Natural killer cell (primary cell): Measurements from ENCODE around the gene KAT5. TPM values are rescaled to one million over a fixed set of nuclear protein-coding genes. Genes with fewer than 3 reads are reported as not detected.
"Not testable (repeated sequence)": the region's sequence is repeated elsewhere in the genome, so short reads cannot be mapped to it uniquely, and the experiment has no call there.

Experiments used
- ATAC-seq, 3 donors: fragments of 150-1000 bp in 2 of 3; fragments of 200-7000 bp in 1 of 3; cut with Tn5 transposase; 1 replicate in 1 of 3; 2 replicates in 2 of 3; pipeline ENCODE4 v1.10.0; 2021; ENCODE audit warnings: mild to moderate bottlenecking in 2 of 3, moderate library complexity in 2 of 3
- DNase-seq, 2 donors: peaks; one replicate each; pipeline versions ENCODE4 v3.0.0 to v3.0.0-alpha.2; 2013 to 2021; ENCODE audit warnings: mixed read lengths in 1 of 2
- H3K27ac ChIP-seq: one replicate; pipeline ENCODE4 v1.5.1; 2013; ENCODE audit warnings: mild to moderate bottlenecking, low read length
- H3K27me3 ChIP-seq: one replicate; pipeline ENCODE4 v1.6.1; 2013; ENCODE audit warnings: low read length; ENCODE audit not compliant: control insufficient read depth, insufficient read depth
- H3K36me3 ChIP-seq: one replicate; pipeline ENCODE4 v1.6.1; 2013; ENCODE audit warnings: low read length; ENCODE audit not compliant: control insufficient read depth, insufficient read depth
- H3K4me1 ChIP-seq: one replicate; pipeline ENCODE4 v1.6.1; 2013; ENCODE audit warnings: low read length; ENCODE audit not compliant: control insufficient read depth, insufficient read depth
- H3K4me3 ChIP-seq: one replicate; pipeline ENCODE4 v1.5.1; 2013; ENCODE audit warnings: low read length
- H3K9me3 ChIP-seq: one replicate; pipeline ENCODE4 v1.6.1; 2013; ENCODE audit warnings: low read length; ENCODE audit not compliant: control insufficient read depth, insufficient read depth
- H3K27ac Mint-ChIP-seq, 2 donors: one replicate each; pipeline ENCODE4 v1.8.0; 2022; ENCODE audit warnings: mild to moderate bottlenecking in 2 of 2, mixed read lengths in 2 of 2, moderate library complexity in 1 of 2
- H3K27me3 Mint-ChIP-seq, 2 donors: one replicate each; pipeline ENCODE4 v1.8.0; 2022; ENCODE audit warnings: low read depth in 2 of 2, mixed read lengths in 2 of 2
- H3K36me3 Mint-ChIP-seq: one replicate; pipeline ENCODE4 v1.8.0; 2022; ENCODE audit warnings: mixed read lengths
- H3K4me1 Mint-ChIP-seq, 2 donors: one replicate each; pipeline ENCODE4 v1.8.0; 2022; ENCODE audit warnings: mixed read lengths in 2 of 2
- H3K4me3 Mint-ChIP-seq: one replicate; pipeline ENCODE4 v1.8.0; 2022; ENCODE audit warnings: mild to moderate bottlenecking, moderate library complexity, mixed read lengths
- H3K9me3 Mint-ChIP-seq, 2 donors: one replicate each; pipeline ENCODE4 v1.8.0; 2022; ENCODE audit warnings: mixed read lengths in 2 of 2
- WGBS: methylation state at CpG from one replicate; pipeline ENCODE4 v1.1.7; 2013; ENCODE audit warnings: missing lambda C conversion rate; ENCODE audit not compliant: insufficient coverage; 5-methylcytosine and 5-hydroxymethylcytosine counted together
- intact Hi-C: fragments of 100-400 bp; cut with micrococcal nuclease; formaldehyde crosslinking; loops from one replicate; pipeline ENCODE4 v1.14.2; 2022
- total RNA-seq, 4 donors: library from RNA; stranded (reverse); fragments of 120-200 nt in 1 of 4; gene quantifications; one replicate each; pipeline versions ENCODE4 v1.2.3 to v1.2.4, GENCODE V29; 2013 to 2022
- TF ChIP-seq, protein P1 (sequence below): fragments of 200-600 bp; IDR thresholded peaks from one replicate; pipeline ENCODE4 v1.8.0; 2022; ENCODE audit warnings: antibody characterized with exemption

Gene KAT5
- total RNA-seq, 3 donors from 2014 or later (not counting 1 experiment from before 2014, with no cell fraction given): 140 to 155 (median 146) TPM

DNA sequence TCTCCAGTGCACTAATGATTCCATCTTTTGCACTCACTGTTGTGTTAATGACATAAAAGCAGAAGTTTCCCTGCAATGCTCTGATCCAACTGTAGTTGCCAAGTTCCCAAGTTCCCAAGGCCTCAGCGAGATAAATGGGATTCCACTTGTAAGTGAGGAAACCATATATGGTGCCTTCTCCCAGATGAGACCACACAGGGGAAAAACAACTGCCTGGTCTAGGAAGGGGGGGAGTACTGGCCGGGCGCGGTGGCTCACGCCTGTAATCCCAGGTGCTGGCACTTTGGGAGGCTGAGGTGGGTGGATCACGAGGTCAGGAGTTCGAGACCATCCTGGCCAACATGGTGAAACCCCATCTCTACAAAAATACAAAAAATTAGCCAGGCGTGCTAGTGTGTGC is 26.1 kb upstream of the KAT5 start:
- Histone ChIP-seq H3K4me3 (no peak overlapping the region), H3K27ac (no peak overlapping the region), H3K36me3 (no peaks in the 10 kb centered on the region), H3K4me1 (no peaks in the 10 kb centered on the region), H3K9me3 (no peaks in the 10 kb centered on the region), H3K27me3 (no peaks in the 10 kb centered on the region)
- intact Hi-C loops: no loop called here
- Mint-ChIP-seq H3K9me3 (no peaks in the 10 kb centered on the region), H3K27me3 (no peaks in the 10 kb centered on the region), H3K27ac (no peak overlapping the region), H3K36me3 (no peaks in the 10 kb centered on the region), H3K4me3 (no peak overlapping the region), H3K4me1 (no peaks in the 10 kb centered on the region)
- TF ChIP-seq, protein P1, sequence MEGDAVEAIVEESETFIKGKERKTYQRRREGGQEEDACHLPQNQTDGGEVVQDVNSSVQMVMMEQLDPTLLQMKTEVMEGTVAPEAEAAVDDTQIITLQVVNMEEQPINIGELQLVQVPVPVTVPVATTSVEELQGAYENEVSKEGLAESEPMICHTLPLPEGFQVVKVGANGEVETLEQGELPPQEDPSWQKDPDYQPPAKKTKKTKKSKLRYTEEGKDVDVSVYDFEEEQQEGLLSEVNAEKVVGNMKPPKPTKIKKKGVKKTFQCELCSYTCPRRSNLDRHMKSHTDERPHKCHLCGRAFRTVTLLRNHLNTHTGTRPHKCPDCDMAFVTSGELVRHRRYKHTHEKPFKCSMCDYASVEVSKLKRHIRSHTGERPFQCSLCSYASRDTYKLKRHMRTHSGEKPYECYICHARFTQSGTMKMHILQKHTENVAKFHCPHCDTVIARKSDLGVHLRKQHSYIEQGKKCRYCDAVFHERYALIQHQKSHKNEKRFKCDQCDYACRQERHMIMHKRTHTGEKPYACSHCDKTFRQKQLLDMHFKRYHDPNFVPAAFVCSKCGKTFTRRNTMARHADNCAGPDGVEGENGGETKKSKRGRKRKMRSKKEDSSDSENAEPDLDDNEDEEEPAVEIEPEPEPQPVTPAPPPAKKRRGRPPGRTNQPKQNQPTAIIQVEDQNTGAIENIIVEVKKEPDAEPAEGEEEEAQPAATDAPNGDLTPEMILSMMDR: no peak
- no peak for ATAC-seq
- 94% methylated on average over 7 of the region's 8 CpGs for WGBS
- DNase-seq: no peak

DNA sequence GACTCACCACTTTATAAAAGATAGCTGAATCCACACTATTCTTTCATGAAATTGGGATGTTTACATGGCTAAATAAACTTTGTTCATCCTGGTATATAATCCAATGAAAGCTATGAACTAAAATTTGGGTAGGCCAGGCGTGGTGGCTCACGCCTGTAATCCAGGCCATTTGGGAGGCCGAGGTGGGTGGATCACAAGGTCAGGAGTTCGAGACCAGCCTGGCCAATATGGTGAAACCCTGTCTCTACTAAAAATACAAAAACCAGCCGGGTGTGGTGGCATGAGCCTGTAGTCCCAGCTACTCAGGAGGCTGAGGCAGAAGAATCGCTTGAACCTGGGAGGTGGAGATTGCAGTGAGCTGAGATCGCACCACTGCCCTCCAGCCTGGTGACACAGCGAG is 20.2 kb upstream of the KAT5 start:
- 98% methylated on average over 8 of the region's 8 CpGs for WGBS
- H3K27me3 Mint-ChIP-seq, H3K27ac Mint-ChIP-seq, DNase-seq, H3K27me3 ChIP-seq, H3K4me3 ChIP-seq, H3K36me3 ChIP-seq, ATAC-seq, H3K9me3 Mint-ChIP-seq, H3K36me3 Mint-ChIP-seq, intact Hi-C loops, H3K4me3 Mint-ChIP-seq, H3K9me3 ChIP-seq, H3K27ac ChIP-seq: not testable (repeated sequence)
- peaks cover 19% of the 10 kb centered on the region for H3K4me1 ChIP-seq
- peaks cover 17 to 22% of the 10 kb centered on the region in 2 donors for H3K4me1 Mint-ChIP-seq

DNA sequence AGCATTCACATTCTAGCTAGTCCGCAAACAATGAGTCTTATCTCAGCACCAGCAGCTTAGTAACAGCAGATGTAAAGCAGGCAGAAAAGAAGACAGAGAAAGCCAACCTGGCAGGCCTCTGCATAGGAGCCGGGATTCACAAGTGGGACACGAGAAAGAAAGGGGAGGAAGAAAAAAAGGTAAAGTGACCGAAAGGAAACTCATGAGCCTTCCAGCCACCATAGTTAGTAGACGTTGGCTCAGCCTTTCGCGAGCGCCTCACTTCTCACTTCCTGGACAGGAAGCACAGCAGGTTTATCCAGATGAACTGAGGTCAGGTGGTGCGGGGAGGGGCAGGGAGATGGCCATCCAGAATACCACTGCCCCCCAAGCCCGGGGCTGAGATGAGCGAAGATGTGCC is 19.7 kb upstream of the KAT5 start:
- no peaks in the 10 kb centered on the region for H3K36me3 ChIP-seq
- H3K9me3 ChIP-seq: no peaks in the 10 kb centered on the region
- Mint-ChIP-seq H3K27ac (no peak overlapping the region), H3K4me3 (no peak overlapping the region), H3K4me1 (peaks cover 17 to 22% of the 10 kb centered on the region in 2 donors), H3K9me3 (no peaks in the 10 kb centered on the region), H3K36me3 (no peaks in the 10 kb centered on the region), H3K27me3 (no peaks in the 10 kb centered on the region)
- TF ChIP-seq, protein P1: no peak
- 83% methylated on average over 10 of the region's 11 CpGs for WGBS
- no peak for ATAC-seq
- DNase-seq: no peak
- intact Hi-C loops: no loop called here
- no peak overlapping the region for H3K27ac ChIP-seq
- peaks cover 19% of the 10 kb centered on the region for H3K4me1 ChIP-seq
- H3K4me3 ChIP-seq: no peak overlapping the region
- H3K27me3 ChIP-seq: no peaks in the 10 kb centered on the region

DNA sequence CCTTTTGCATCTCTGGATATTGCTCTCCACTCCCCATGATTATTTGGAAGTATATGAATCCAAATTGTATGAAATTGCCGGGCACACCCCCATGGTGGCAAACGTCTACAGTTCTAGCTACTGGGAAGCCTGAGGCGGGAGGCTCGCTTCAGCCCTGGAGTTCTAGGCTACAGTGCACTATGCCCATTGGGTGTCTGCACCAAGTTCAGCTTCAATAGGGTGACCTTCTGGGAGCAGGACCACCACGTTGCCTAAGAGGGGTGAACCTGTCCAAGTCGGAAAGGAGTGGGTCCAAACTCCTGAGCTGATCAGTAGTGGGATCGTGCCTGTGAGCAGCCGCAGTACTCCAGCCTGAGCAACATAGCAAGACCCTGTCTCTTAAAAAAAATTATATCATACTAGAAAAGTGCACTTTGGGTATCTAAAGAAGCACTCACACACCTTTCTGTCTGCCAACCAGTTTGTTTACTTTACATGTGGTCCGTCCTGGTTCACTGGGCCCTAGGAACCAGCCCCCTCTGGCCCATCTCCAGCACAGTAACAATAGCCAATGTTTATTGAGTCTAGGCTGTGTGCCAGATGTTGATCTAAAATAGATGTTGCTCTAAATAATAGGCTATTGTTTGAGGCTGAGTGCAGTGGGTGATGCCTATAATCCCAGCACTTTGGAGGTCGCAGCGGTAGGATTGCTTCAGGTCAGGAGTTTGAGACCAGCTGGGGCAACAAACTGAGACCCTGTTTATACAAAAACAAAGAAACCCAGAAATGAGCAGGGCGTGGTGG is 16.4 kb upstream of the KAT5 start:
- Mint-ChIP-seq H3K9me3 (no peaks in the 10 kb centered on the region), H3K27me3 (no peaks in the 10 kb centered on the region), H3K4me3 (peak overlapping the region; percentile 13), H3K27ac (peak overlapping the region; percentile 60 to 84), H3K36me3 (no peaks in the 10 kb centered on the region), H3K4me1 (peaks cover 17 to 22% of the 10 kb centered on the region in 2 donors)
- ATAC-seq (peak in 1 of 3 donors; percentile 30), DNase-seq (no peak)
- Histone ChIP-seq H3K27ac (peak overlapping the region; percentile 58), H3K4me1 (peaks cover 19% of the 10 kb centered on the region), H3K36me3 (no peaks in the 10 kb centered on the region), H3K27me3 (no peaks in the 10 kb centered on the region), H3K4me3 (no peak overlapping the region), H3K9me3 (no peaks in the 10 kb centered on the region)
- intact Hi-C loops: no loop called here
- TF ChIP-seq, protein P1: no peak
- 88% methylated on average over 12 of the region's 12 CpGs for WGBS
